22Rv1 (cell line): ENCODE measurements around the gene TRIM43B.
"Not testable (repeated sequence)": the region's sequence is repeated elsewhere in the genome, so short reads cannot be mapped to it uniquely, and the experiment has no call there.

Source experiments
- CTCF ChIP-seq: fragments of 450-650 bp; IDR thresholded peaks from 2 replicates; pipeline ENCODE4 v1.5.1; 2017; ENCODE audit warnings: mild to moderate bottlenecking
- ZFX ChIP-seq: fragments of 450-650 bp; IDR thresholded peaks from 2 replicates; pipeline ENCODE4 v1.6.1; 2017; ENCODE audit warnings: antibody characterized with exemption, borderline replicate concordance

DNA sequence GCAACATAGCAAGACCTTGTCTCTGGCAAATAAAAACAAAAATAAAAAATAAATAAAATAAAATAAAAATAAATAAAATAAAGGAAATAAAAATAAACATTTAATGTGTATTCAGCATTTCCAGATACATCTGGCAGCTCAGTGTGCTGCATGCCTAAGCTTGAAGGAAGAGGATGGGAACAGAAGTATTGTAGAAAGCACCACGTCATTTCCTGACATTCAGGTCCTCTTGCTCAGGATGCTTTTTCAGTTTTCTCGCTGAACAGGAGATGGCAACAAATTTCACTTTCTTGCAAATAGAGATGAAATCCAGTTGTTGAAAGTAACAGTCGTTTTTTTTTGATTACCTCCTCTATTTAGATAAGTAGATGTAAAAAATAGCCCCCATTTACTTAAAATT, 21.3 kb downstream of the TRIM43B start:
- TF ChIP-seq CTCF, ZFX: not testable (repeated sequence)
